ENCODE results near the gene NDUFC2.
"Not testable (repeated sequence)": the region's sequence is repeated elsewhere in the genome, so short reads cannot be mapped to it uniquely, and the experiment has no call there.

NDUFC2 gene

GRCh38 chr11:78071717-78072116 is 7.9 kb downstream of the NDUFC2 start:
- intact Hi-C loops (cut with micrococcal nuclease) = no loop called here
- H3K27me3 Mint-ChIP-seq = no peaks in the 10 kb centered on the region
- H3K4me1 Mint-ChIP-seq (ENCODE audit: low read depth) = peaks cover 38% of the 10 kb centered on the region
- no peaks in the 10 kb centered on the region for H3K9me3 Mint-ChIP-seq
- H3K36me3 Mint-ChIP-seq (ENCODE audit: low read depth) = peaks cover 88% of the 10 kb centered on the region
- H3K4me3 Mint-ChIP-seq = no peak overlapping the region
- H3K27ac Mint-ChIP-seq = no peak overlapping the region

GRCh38 chr11:78070621-78071020 is 9.0 kb downstream of the NDUFC2 start:
- Mint-ChIP-seq H3K9me3 (no peaks in the 10 kb centered on the region), H3K36me3 (ENCODE audit: low read depth) (peaks cover 80% of the 10 kb centered on the region), H3K27me3 (no peaks in the 10 kb centered on the region), H3K27ac (no peak overlapping the region), H3K4me3 (no peak overlapping the region), H3K4me1 (ENCODE audit: low read depth) (peaks cover 29% of the 10 kb centered on the region)
- intact Hi-C loops (cut with micrococcal nuclease) = no loop called here

GRCh38 chr11:78069465-78069864 is 10.2 kb downstream of the NDUFC2 start:
- peaks cover 73% of the 10 kb centered on the region for H3K36me3 Mint-ChIP-seq (ENCODE audit: low read depth)
- H3K27me3 Mint-ChIP-seq = no peaks in the 10 kb centered on the region
- H3K4me1 Mint-ChIP-seq (ENCODE audit: low read depth) = peaks cover 22% of the 10 kb centered on the region
- H3K27ac Mint-ChIP-seq = no peak overlapping the region
- H3K9me3 Mint-ChIP-seq = no peaks in the 10 kb centered on the region
- H3K4me3 Mint-ChIP-seq = no peak overlapping the region
- intact Hi-C loops (cut with micrococcal nuclease) = no loop called here

GRCh38 chr11:78067704-78068103 is 12.0 kb downstream of the NDUFC2 start:
- no peak overlapping the region for H3K4me3 Mint-ChIP-seq
- peaks cover 14% of the 10 kb centered on the region for H3K4me1 Mint-ChIP-seq (ENCODE audit: low read depth)
- peaks cover 58% of the 10 kb centered on the region for H3K36me3 Mint-ChIP-seq (ENCODE audit: low read depth)
- H3K27ac Mint-ChIP-seq = no peak overlapping the region
- H3K9me3 Mint-ChIP-seq = no peaks in the 10 kb centered on the region
- intact Hi-C loops (cut with micrococcal nuclease) = no loop called here
- no peaks in the 10 kb centered on the region for H3K27me3 Mint-ChIP-seq

GRCh38 chr11:78066471-78066870 is 13.2 kb downstream of the NDUFC2 start:
- Mint-ChIP-seq H3K9me3 (no peaks in the 10 kb centered on the region), H3K27me3 (no peaks in the 10 kb centered on the region), H3K4me3 (no peak overlapping the region), H3K36me3 (ENCODE audit: low read depth) (peaks cover 46% of the 10 kb centered on the region), H3K4me1 (ENCODE audit: low read depth) (peaks cover 8% of the 10 kb centered on the region), H3K27ac (no peak overlapping the region)
- intact Hi-C loops (cut with micrococcal nuclease) = no loop called here

GRCh38 chr11:78065203-78065602 is 14.5 kb downstream of the NDUFC2 start:
- Mint-ChIP-seq H3K27ac (no peak overlapping the region), H3K36me3 (ENCODE audit: low read depth) (peaks cover 33% of the 10 kb centered on the region), H3K4me3 (no peak overlapping the region), H3K4me1 (ENCODE audit: low read depth) (peaks cover 8% of the 10 kb centered on the region), H3K9me3 (no peaks in the 10 kb centered on the region), H3K27me3 (no peaks in the 10 kb centered on the region)
- intact Hi-C loops (cut with micrococcal nuclease) = no loop called here

- H3K4me1 Mint-ChIP-seq (ENCODE audit: low read depth) = peaks cover 8% of the 10 kb centered on the region
- H3K4me3 Mint-ChIP-seq = no peak within 1 kb of the TSS
- no peaks in the 10 kb centered on the region for H3K9me3 Mint-ChIP-seq
- peaks cover 17% of the 10 kb centered on the region for H3K36me3 Mint-ChIP-seq (ENCODE audit: low read depth)
- no peak within 1 kb of the TSS for H3K27ac Mint-ChIP-seq
- H3K27me3 Mint-ChIP-seq = no peaks in the 10 kb centered on the region
- intact Hi-C loops (cut with micrococcal nuclease) = no loop called here
Observed at GRCh38 chr11:78063440-78064181, 16.1 kb downstream of the NDUFC2 start, which contains the start of gene THRSP. THRSP (plus strand) TSS chr11:78063861; CDS start chr11:78063882, 21 bp downstream.

GRCh38 chr11:78062671-78063070 is 17.0 kb downstream of the NDUFC2 start:
- Mint-ChIP-seq H3K36me3 (ENCODE audit: low read depth) (peaks cover 8% of the 10 kb centered on the region), H3K9me3 (no peaks in the 10 kb centered on the region), H3K27ac (no peak overlapping the region), H3K4me1 (ENCODE audit: low read depth) (peaks cover 6% of the 10 kb centered on the region), H3K27me3 (no peaks in the 10 kb centered on the region), H3K4me3 (no peak overlapping the region)
- intact Hi-C loops (cut with micrococcal nuclease) = no loop called here

GRCh38 chr11:78061921-78062311 is 17.7 kb downstream of the NDUFC2 start:
- H3K27me3 Mint-ChIP-seq = no peaks in the 10 kb centered on the region
- no peak overlapping the region for H3K4me3 Mint-ChIP-seq
- H3K4me1 Mint-ChIP-seq (ENCODE audit: low read depth) = no peaks in the 10 kb centered on the region
- intact Hi-C loops (cut with micrococcal nuclease) = no loop called here
- H3K36me3 Mint-ChIP-seq (ENCODE audit: low read depth) = no peaks in the 10 kb centered on the region
- no peaks in the 10 kb centered on the region for H3K9me3 Mint-ChIP-seq
- H3K27ac Mint-ChIP-seq = no peak overlapping the region

GRCh38 chr11:78061088-78061920 is 18.4 kb downstream of the NDUFC2 start:
- Mint-ChIP-seq H3K36me3 (ENCODE audit: low read depth) (no peaks in the 10 kb centered on the region), H3K4me3 (no peak overlapping the region), H3K27me3 (no peaks in the 10 kb centered on the region), H3K27ac (no peak overlapping the region), H3K4me1 (ENCODE audit: low read depth) (no peaks in the 10 kb centered on the region), H3K9me3 (no peaks in the 10 kb centered on the region)
- intact Hi-C loops (cut with micrococcal nuclease) = no loop called here

GRCh38 chr11:78060533-78060932 is 19.1 kb downstream of the NDUFC2 start:
- H3K4me1 Mint-ChIP-seq (ENCODE audit: low read depth) = no peaks in the 10 kb centered on the region
- intact Hi-C loops (cut with micrococcal nuclease) = no loop called here
- no peaks in the 10 kb centered on the region for H3K27me3 Mint-ChIP-seq
- H3K4me3 Mint-ChIP-seq = no peak overlapping the region
- no peaks in the 10 kb centered on the region for H3K9me3 Mint-ChIP-seq
- no peaks in the 10 kb centered on the region for H3K36me3 Mint-ChIP-seq (ENCODE audit: low read depth)
- H3K27ac Mint-ChIP-seq = no peak overlapping the region

- H3K27ac Mint-ChIP-seq; H3K36me3 Mint-ChIP-seq (ENCODE audit: low read depth); H3K9me3 Mint-ChIP-seq; intact Hi-C loops (cut with micrococcal nuclease); H3K4me1 Mint-ChIP-seq (ENCODE audit: low read depth); H3K27me3 Mint-ChIP-seq; H3K4me3 Mint-ChIP-seq: not testable (repeated sequence)
Observed at GRCh38 chr11:78059749-78060328, 19.8 kb downstream of the NDUFC2 start.

- no peak overlapping the region for H3K4me3 Mint-ChIP-seq
- no peaks in the 10 kb centered on the region for H3K9me3 Mint-ChIP-seq
- intact Hi-C loops (cut with micrococcal nuclease) = no loop called here
- H3K27me3 Mint-ChIP-seq = no peaks in the 10 kb centered on the region
- no peaks in the 10 kb centered on the region for H3K4me1 Mint-ChIP-seq (ENCODE audit: low read depth)
- no peak overlapping the region for H3K27ac Mint-ChIP-seq
- no peaks in the 10 kb centered on the region for H3K36me3 Mint-ChIP-seq (ENCODE audit: low read depth)
Observed at GRCh38 chr11:78057462-78058055, 22.1 kb downstream of the NDUFC2 start.

GRCh38 chr11:78056093-78056492 is 23.6 kb downstream of the NDUFC2 start:
- no peak overlapping the region for H3K27ac Mint-ChIP-seq
- H3K27me3 Mint-ChIP-seq = no peaks in the 10 kb centered on the region
- no peaks in the 10 kb centered on the region for H3K36me3 Mint-ChIP-seq (ENCODE audit: low read depth)
- H3K4me1 Mint-ChIP-seq (ENCODE audit: low read depth) = peaks cover 3% of the 10 kb centered on the region
- no peak overlapping the region for H3K4me3 Mint-ChIP-seq
- H3K9me3 Mint-ChIP-seq = no peaks in the 10 kb centered on the region
- intact Hi-C loops (cut with micrococcal nuclease) = no loop called here

All from dendritic cell treated with granulocyte-macrophage colony-stimulating factor and Interleukin-4, amounts not matched to agents 40 ng/mL and 50 ng/mL, for 4 days (primary cell).